Islet precursor cell (in vitro differentiated cells): Measurements from ENCODE around the gene ASB18.

Experiments
- DNase-seq: peaks from one replicate; pipeline ENCODE4 v3.0.0-alpha.2; 2018

ASB18 gene

DNA sequence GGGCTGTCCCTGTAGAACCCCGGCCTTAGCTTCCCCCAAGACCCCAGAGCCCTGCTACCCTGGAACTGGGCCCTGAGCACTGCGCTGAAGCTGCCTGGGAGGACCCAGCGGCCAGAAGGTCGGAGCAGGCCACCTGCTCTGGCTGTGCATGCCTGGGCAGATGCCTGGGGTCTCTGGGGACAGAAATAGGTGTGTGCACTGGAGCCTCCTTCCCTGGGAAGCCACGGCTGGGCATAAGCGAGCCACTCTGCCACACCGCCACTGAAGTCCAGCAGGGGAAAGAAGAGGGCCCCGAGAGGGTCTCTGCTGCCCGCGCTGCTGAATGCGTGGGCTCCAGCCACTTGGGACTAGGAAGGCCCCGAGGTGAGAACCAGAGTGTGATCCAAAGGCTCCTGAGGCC is 102.7 kb downstream of the ASB18 start:
- no peak for DNase-seq

DNA sequence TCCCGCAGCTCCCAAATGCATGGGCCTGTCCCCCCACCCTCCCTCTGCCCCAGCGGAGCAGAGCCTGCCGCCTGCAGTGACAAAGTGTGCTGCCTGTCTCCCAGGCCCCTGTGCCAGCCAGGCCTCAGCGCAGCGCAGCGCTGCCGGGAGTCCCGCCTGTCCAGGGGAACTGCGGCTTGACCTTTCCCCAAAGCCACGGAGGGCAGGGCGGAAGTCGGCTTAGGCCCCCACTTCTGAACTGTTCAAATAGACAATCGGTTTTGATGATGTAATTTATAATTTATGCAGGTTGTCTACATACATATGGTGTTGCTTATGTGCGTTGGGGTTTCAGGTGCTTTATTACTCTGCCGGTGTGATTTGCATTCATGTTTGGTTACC is 103.1 kb downstream of the ASB18 start:
- no peak for DNase-seq

DNA sequence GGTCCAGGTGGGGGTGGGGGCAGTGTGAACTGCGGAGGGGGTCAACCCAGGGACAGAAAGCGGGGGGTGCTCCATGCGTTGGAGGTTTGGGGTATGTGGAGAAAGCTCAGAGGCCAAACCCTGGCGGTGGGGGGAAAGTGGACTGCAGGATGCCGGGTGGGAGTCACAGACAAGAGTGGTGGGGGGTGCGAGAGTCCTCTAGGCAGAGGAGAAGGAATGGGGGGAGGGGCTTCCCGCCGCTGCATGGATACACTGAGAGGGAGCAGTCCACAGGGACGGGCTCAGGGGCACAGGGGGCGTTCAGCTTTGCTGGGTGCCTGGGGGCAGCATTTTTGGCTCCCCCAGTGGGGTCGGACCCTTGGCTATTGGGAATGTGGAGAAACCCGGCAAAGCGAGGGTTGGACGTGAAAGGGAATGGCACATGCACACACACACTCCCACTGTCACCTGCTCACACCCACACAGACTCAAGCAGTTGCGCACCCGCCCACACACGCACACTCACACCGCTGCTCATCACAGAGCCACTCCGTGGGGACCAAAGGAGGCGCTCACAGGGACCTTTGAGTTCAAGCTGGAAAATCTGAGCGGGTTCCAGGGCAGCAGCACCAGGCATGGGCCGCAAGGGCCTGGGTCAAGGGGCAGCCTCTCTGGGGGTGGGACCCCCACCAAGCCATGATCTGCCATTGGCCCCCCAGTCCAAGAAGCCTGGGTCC is 103.7 kb downstream of the ASB18 start:
- DNase-seq: no peak

DNA sequence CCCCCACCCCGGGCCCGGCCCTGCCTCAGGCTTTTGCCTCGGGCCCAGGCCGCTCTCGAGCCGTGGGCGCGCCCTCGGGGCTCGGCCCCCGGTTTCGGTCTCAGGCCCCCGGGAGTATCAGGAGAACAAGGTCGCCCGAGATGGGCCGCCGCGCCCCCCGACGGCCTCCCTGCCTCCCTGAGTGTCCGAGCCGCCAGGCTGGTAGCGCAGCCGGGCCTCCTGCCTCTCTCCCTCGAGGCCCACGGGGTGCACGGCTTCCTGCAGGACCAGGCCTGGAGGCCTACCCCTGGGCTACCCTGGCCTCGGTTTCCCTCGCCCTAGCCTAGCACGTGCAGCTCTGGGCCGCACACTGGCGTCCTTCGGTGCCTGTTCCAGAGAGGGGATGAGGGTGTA is 104.4 kb downstream of the ASB18 start:
- DNase-seq: no peak

DNA sequence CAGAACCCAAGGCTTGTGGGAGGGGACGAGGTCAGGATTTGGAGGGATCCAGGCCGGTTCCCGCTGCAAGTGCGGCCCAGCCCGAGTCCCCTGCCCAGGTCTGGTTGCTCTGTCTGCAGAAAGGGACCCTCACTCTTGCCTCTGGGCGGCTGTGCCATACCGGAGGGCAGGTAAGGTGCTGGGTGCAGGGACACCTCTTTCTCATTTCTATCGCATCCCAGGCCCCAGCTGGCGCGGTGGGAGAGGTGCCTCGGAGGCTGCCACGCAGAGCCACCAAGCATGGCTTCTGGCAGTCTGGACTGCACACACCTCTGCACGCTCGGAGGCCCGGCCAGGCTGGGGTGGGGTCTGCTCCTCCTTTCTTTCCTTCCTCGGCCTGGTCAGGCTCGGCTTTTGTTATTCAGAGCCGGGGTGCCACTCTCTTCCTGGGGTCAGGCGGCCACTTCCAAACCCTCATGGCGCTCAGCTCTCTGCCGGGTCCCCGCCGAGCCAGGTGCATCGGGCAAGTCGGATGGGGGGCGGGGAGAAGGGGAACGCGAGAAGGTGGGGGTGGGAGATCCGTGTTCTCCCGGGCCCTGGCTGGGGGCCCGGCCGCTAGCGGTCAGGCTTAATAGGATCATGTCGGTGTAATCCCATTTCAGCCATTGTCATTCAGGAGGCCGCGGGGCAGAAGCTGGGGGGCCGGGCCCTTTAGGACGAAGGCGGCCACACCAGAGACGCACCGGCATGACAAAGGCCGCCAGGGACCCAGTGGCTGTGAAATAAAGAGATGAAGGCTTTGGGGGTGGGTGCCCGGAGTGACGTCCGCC is 105.0 kb downstream of the ASB18 start:
- DNase-seq: no peak

DNA sequence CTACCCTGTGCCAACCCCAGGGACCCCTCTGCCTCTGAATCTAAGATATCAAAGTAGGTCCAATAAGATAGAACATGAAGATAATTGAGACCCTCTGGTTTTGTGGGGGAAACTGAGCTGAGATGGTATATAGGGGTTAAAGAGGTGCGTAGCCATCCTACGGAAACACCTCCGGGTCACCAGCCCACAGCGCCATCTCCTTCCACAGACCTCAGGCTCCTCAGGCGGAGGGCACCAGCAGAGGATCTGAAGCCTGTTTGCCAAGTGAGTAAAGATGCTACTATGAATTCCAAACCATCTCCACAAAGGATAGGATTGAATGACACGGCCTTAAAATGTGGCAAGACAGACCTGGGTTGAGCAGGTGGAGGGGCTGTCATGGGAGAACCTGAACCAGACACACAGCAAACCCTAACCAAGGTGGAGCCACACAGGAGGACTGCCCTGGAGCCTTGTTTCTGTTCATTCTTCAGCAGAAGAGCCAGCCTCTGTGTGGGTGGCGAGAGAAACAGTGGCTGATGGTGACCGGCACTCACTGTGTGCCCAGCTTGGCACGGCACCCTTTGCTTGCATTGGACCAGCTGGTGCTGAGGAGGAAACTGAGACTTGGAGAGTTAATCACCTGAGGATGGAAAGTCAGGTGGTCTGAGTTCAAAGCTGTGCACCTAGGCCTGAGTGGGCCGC is 106.2 kb downstream of the ASB18 start:
- DNase-seq: no peak

DNA sequence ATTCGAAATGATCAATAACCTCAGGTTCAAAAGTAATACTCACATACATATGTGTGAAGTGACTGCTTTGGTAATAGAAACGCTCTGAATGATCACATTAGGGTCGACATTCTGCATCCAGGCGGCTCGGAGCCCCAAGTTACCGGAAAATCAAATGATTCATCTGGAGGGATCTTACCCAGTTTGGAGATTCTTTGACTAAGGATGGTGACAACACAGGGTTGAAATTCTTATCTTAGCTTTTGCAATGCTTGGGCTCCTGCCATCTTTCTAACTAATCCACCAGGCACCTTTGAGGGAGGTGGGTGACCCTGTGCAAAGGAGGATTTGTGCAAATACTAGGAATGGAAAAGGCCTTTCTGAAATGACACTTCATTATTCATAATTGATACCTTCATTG is 106.8 kb downstream of the ASB18 start:
- DNase-seq: no peak

DNA sequence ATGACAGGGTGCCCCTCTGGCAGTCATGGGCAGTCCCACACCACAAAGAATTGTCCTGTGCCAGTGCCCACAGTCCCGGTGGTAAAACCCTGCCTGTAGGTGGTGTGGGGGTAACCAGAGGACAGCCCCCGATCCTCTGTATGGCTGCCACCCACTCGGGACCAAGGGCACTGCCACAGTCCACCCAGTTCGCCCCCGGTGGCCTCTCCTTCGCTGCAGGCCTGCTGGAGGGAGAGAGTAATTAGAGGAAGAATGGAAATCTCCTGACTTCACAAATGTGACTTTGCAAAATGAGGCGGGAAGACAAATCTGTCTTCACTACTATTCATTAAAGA is 107.4 kb downstream of the ASB18 start:
- DNase-seq: no peak

DNA sequence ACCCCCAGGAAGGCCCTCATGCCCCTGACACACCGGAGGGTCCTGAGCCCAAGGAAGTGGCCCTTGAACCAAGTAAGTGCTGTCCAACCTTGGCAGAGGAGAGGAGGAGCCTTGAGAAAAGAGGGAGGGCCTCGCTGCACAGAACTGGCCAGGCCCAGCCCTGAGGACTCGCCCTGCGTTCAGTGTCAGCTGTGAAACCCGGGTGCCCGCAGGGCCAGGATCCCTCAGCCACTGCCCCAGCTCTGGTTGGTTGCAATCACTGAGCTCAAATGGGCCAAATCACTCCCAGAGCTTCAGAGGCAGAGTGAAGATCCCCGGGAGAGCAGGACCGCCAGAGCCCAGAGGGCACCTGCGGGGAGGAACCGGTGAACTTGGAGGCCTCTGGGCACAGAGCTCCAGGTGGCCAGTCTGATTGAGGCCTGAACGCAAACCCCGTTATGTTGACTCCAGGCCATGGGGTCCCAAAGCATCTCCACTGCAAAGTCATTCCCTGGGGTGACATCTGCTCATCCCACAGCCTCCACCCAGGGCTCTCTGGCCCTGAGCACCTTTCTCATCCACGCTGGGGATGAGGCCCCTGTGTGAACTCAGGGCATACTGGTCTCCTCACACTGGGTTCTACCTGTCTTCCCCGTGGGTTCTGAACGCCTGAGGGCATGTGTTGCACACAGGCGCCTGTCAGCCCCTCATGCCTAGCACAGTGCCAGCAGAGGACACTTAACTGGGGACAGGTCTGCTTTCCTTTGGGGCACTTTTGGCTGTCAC is 107.9 kb downstream of the ASB18 start:
- DNase-seq: no peak

DNA sequence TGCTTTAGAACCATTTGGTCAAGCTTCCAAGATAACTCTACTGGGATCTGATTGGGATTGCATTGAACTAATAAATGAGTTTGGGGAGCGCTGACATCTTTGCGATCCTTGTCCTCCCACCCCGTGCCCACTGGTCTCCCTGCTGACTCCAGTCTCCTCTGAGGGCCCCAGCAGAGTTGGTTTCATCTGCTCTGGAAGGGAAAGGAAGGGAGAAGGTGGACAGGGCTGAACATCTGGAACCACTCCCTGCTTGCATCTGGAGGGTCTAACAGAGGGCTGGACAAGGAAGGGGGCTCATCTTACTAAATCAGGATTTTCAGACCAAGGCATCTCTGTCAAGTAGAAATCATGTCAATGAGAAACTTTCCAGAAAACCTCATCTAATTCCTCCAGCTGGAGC is 108.8 kb downstream of the ASB18 start:
- DNase-seq: no peak

DNA sequence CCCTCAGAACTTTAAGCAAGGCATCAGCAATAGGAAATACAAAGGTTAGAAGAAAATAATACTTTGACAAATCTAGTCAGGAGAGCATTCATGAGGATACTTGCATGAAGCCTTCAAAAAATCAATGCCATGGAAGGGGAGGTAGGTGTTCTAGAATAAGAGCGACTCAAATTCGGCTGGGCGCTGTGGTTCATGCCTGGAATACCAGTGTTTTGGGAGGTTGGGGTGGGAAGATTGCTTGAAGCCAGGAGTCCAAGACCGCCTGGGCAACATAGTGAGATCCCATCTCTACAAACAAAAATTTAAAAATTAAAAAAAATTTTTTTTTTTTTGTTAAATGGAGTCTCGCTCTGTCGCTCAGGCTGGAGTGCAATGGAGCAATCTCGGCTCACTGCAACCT is 117.8 kb downstream of the ASB18 start:
- no peak for DNase-seq

DNA sequence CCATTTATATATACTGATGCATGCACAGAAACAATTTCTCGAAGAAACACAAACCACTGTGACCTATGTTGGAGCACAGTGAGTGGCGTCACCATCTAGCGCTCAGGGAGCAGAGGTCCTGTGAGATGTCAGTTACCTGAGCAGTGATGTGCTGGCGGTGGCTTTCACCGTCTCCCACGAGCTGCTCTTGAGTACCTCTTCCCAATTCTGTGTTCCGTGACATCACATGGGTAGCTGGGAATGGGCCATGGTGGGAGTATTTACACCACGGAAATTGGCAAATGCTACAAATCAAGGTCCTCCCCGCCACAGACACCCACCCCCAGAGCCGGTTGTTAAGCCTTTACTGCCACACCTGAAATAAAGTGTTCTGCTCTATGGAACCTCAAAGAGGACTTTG is 120.4 kb downstream of the ASB18 start:
- no peak for DNase-seq
